ENCODE measurements around the gene SIN3B. TPM values are rescaled to one million over a fixed set of nuclear protein-coding genes. Genes with fewer than 3 reads are reported as not detected.

The SIN3B gene
- polyA plus RNA-seq, 1 donor from 2014 or later: 31.2 TPM

DNA sequence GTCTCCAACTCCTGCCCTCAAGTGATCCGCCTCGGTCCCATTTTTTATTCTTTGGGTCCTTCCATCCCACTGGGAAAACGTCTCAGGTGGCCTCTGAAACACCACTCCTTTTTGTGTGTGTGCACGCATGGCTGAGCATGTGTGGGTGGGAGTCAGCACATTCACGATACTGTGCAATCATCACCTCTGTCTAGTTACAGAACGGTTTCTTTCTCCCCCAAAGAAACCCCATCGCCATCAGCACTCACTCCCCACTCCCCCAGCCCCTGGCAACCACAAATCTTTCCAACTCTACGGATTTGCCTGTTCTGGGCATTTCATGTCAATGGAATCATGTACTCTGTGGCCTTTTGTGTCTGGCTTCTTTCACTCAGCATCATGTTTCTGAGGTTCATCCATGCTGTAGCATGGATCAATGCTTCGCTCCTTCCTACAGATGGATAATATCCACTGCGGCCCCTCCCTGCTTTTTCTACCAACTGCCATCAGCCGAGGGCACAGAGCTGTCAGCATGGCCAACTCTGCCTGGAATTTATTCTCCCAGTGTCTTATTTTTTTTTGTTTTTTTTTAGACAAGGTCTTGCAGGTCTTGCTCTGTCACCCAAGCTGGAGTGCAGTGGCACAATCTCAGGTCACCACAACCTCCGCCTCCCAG, 69.3 kb downstream of the SIN3B start:
- H3K4me3 ChIP-seq (ENCODE audit: low read length): no peak overlapping the region
- peaks cover 4% of the 10 kb centered on the region for H3K27me3 ChIP-seq (ENCODE audit: insufficient read depth, low read depth, low read length)
- H3K9ac ChIP-seq (ENCODE audit: low read length): no peak overlapping the region
- TF ChIP-seq EP300 (conservative IDR thresholded peaks at IDR 0.05; ENCODE audit: poor library complexity, severe bottlenecking): no peak
- no peak for TF ChIP-seq RAD21 (conservative IDR thresholded peaks at IDR 0.05)
- TF ChIP-seq TAF1 (IDR thresholded peaks at IDR 0.05; ENCODE audit: low read depth): no peak
- no peak for TF ChIP-seq POLR2AphosphoS5 (IDR thresholded peaks at IDR 0.05)
- TF ChIP-seq SMC3 (conservative IDR thresholded peaks at IDR 0.05; ENCODE audit: poor library complexity): no peak
- no peak for TF ChIP-seq MXI1 (conservative IDR thresholded peaks at IDR 0.05; ENCODE audit: poor library complexity, severe bottlenecking)
- TF ChIP-seq, protein P1, sequence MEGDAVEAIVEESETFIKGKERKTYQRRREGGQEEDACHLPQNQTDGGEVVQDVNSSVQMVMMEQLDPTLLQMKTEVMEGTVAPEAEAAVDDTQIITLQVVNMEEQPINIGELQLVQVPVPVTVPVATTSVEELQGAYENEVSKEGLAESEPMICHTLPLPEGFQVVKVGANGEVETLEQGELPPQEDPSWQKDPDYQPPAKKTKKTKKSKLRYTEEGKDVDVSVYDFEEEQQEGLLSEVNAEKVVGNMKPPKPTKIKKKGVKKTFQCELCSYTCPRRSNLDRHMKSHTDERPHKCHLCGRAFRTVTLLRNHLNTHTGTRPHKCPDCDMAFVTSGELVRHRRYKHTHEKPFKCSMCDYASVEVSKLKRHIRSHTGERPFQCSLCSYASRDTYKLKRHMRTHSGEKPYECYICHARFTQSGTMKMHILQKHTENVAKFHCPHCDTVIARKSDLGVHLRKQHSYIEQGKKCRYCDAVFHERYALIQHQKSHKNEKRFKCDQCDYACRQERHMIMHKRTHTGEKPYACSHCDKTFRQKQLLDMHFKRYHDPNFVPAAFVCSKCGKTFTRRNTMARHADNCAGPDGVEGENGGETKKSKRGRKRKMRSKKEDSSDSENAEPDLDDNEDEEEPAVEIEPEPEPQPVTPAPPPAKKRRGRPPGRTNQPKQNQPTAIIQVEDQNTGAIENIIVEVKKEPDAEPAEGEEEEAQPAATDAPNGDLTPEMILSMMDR (IDR thresholded peaks at IDR 0.05; ENCODE audit: poor library complexity, severe bottlenecking): no peak
- no peak for TF ChIP-seq EZH2 (IDR thresholded peaks at IDR 0.05; ENCODE audit: borderline replicate concordance, insufficient read depth, low read length, poor library complexity, severe bottlenecking)
- TF ChIP-seq, protein P2, sequence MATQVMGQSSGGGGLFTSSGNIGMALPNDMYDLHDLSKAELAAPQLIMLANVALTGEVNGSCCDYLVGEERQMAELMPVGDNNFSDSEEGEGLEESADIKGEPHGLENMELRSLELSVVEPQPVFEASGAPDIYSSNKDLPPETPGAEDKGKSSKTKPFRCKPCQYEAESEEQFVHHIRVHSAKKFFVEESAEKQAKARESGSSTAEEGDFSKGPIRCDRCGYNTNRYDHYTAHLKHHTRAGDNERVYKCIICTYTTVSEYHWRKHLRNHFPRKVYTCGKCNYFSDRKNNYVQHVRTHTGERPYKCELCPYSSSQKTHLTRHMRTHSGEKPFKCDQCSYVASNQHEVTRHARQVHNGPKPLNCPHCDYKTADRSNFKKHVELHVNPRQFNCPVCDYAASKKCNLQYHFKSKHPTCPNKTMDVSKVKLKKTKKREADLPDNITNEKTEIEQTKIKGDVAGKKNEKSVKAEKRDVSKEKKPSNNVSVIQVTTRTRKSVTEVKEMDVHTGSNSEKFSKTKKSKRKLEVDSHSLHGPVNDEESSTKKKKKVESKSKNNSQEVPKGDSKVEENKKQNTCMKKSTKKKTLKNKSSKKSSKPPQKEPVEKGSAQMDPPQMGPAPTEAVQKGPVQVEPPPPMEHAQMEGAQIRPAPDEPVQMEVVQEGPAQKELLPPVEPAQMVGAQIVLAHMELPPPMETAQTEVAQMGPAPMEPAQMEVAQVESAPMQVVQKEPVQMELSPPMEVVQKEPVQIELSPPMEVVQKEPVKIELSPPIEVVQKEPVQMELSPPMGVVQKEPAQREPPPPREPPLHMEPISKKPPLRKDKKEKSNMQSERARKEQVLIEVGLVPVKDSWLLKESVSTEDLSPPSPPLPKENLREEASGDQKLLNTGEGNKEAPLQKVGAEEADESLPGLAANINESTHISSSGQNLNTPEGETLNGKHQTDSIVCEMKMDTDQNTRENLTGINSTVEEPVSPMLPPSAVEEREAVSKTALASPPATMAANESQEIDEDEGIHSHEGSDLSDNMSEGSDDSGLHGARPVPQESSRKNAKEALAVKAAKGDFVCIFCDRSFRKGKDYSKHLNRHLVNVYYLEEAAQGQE (IDR thresholded peaks at IDR 0.05; ENCODE audit: borderline replicate concordance): no peak
- no peaks in the 10 kb centered on the region for H3K36me3 ChIP-seq (ENCODE audit: insufficient read depth, low read length)
- no peaks in the 10 kb centered on the region for H3F3A ChIP-seq (ENCODE audit: insufficient read depth, low read length, poor library complexity, severe bottlenecking)
- no peak overlapping the region for H3K4me2 ChIP-seq (ENCODE audit: low read length)
- H4K20me1 ChIP-seq (ENCODE audit: insufficient read depth): no peaks in the 10 kb centered on the region
- H3K9me2 ChIP-seq (ENCODE audit: insufficient read depth, low read length): no peaks in the 10 kb centered on the region
- no peak overlapping the region for H3K27ac ChIP-seq (ENCODE audit: low read length)
- H2AFZ ChIP-seq (ENCODE audit: low read depth, low read length): no peak overlapping the region
- no peaks in the 10 kb centered on the region for H3K79me2 ChIP-seq (replicated peaks; ENCODE audit: insufficient read depth, low read length)
- no peaks in the 10 kb centered on the region for H3K9me3 ChIP-seq (ENCODE audit: low read length)

DNA sequence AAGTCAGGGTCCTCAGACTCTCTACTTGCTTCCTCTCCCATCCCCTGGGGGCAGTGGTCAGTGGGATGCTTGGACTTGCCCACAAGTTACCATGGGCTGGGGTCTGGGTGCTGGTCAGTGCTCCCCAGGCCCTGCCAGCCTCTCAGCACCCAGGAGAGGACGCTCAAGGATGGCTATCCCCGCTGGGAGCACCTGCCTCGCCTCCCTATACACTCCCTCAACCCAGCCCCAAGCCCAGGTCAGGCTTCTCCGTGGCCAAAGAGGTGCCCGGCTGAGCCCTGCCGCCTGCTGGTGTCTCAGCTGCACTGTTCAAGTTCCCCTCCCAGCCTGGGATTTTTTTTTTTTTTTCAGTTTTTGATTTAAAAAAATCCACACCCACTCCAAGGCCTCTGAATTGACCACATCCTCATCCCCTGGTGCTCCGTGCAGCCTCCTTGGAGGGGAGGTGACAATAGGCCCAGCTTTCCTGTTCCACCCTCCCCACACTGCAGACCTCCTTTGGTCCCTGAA, 70.4 kb downstream of the SIN3B start:
- Histone ChIP-seq H3K27me3 (ENCODE audit: insufficient read depth, low read depth, low read length) (peaks cover 4% of the 10 kb centered on the region), H3K9ac (ENCODE audit: low read length) (no peak overlapping the region), H3F3A (ENCODE audit: insufficient read depth, low read length, poor library complexity, severe bottlenecking) (no peaks in the 10 kb centered on the region), H4K20me1 (ENCODE audit: insufficient read depth) (no peaks in the 10 kb centered on the region), H3K4me3 (ENCODE audit: low read length) (no peak overlapping the region), H2AFZ (ENCODE audit: low read depth, low read length) (no peak overlapping the region), H3K9me3 (ENCODE audit: low read length) (no peaks in the 10 kb centered on the region), H3K27ac (ENCODE audit: low read length) (no peak overlapping the region), H3K36me3 (ENCODE audit: insufficient read depth, low read length) (no peaks in the 10 kb centered on the region), H3K9me2 (ENCODE audit: insufficient read depth, low read length) (no peaks in the 10 kb centered on the region), H3K79me2 (replicated peaks; ENCODE audit: insufficient read depth, low read length) (no peaks in the 10 kb centered on the region), H3K4me2 (ENCODE audit: low read length) (no peak overlapping the region)
- TF ChIP-seq MXI1 (conservative IDR thresholded peaks at IDR 0.05; ENCODE audit: poor library complexity, severe bottlenecking): no peak
- TF ChIP-seq EP300 (conservative IDR thresholded peaks at IDR 0.05; ENCODE audit: poor library complexity, severe bottlenecking): no peak
- no peak for TF ChIP-seq POLR2AphosphoS5 (IDR thresholded peaks at IDR 0.05)
- TF ChIP-seq, protein P2 (IDR thresholded peaks at IDR 0.05; ENCODE audit: borderline replicate concordance): no peak
- TF ChIP-seq, protein P1 (IDR thresholded peaks at IDR 0.05; ENCODE audit: poor library complexity, severe bottlenecking): no peak
- no peak for TF ChIP-seq TAF1 (IDR thresholded peaks at IDR 0.05; ENCODE audit: low read depth)
- no peak for TF ChIP-seq RAD21 (conservative IDR thresholded peaks at IDR 0.05)
- TF ChIP-seq SMC3 (conservative IDR thresholded peaks at IDR 0.05; ENCODE audit: poor library complexity): no peak
- TF ChIP-seq EZH2 (IDR thresholded peaks at IDR 0.05; ENCODE audit: borderline replicate concordance, insufficient read depth, low read length, poor library complexity, severe bottlenecking): no peak
